Uterine smooth muscle cell (primary cell): ENCODE data around the gene ERCC6. TPM values are rescaled to one million over a fixed set of nuclear protein-coding genes. Genes with fewer than 3 reads are reported as not detected.

Source experiments
- total RNA-seq: library from RNA; depleted of rRNA; stranded (reverse); fragments of >200 nt; gene quantifications from 2 replicates; pipeline ENCODE4 v1.2.3, GENCODE V29; 2014

The ERCC6 gene
- 12.5 and 18.5 TPM in 2 replicates for total RNA-seq

DNA sequence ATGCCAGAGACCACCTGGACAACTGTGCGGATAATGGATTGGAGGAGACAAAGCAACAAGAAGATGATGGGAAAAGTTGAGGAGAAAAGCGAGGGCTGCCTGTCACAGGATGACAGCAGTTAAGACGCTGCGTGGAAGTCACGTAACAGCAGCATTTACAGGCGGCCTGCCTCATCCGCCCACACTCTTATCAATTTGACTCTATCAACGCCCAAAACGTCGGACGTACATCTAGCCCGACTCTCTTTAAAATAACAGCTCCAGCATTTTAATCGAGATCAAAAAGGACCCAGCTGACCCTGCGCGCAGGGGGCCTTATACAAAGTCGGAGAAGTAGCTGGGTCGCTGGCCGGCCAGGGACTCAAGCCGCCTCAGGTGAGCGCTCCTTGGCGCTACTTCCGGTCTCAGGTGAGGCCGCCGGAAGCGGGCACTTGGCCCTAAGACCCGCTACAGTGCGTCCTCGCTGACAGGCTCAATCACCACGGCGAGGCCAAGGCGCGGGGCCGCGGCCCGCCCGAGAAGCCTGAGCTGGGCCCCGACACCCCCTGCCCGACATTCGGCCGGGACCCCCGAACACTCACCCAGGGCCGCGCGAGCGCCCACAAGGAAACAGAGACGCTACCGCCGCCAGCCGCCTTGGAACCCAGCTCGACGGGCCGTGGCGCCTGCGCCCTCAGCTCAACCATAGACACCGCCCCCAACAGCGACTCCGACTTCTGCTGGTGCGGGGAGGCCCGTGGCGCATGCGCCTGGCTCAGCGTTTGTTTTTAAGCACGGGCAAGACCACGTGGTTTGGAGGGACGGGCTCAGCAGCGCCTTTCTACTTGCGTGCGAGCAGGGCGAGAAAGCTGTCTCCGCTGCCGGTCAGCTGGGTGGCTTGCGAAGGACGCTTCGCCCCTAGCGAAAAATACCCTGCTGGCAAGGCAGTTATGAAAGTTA, at the start of gene ERCC6:
ERCC6 (minus strand) TSS at position 741 of the 939 bp plus-strand sequence.

Other genes with a start within 250 kb of the ERCC6 start
- gene C10orf71, start 240.0 kb downstream of the ERCC6 start, total RNA-seq: under 0.01 TPM in 1 of 2 replicates, not detected in the other
- gene DRGX, start 143.0 kb downstream of the ERCC6 start, total RNA-seq: not detected in 2 replicates
- not detected in 2 replicates for gene SLC18A3, start 71.2 kb upstream of the ERCC6 start, total RNA-seq
- not detected in 2 replicates for gene CHAT, start 74.9 kb upstream of the ERCC6 start, total RNA-seq
- gene C10orf53, start 140.5 kb upstream of the ERCC6 start, total RNA-seq: under 0.01 TPM in 1 of 2 replicates, not detected in the other
- 0.22 and 0.37 TPM in 2 replicates for gene OGDHL, start 223.2 kb upstream of the ERCC6 start, total RNA-seq